DMS153 treated with DMSO at 0.1 percent for 48 hours (cell line): ENCODE measurements around the gene ADGRG4.

Source experiments
- DNase-seq: peaks from one replicate; lab custom pipeline; 2025; ENCODE audit not compliant: unreplicated experiment; lab: John Stamatoyannopoulos, UW

The ADGRG4 gene

GRCh38 chrX:136457303-136457917 lies 156.6 kb downstream of the ADGRG4 start:
- no peak for DNase-seq

- DNase-seq: no peak
Observed at GRCh38 chrX:136464589-136464988, 163.8 kb downstream of the ADGRG4 start.
